ENCODE data around the gene SORCS2.

- TF ChIP-seq CTCF (IDR thresholded peaks at IDR 0.05) (no peak), POLR2A (IDR thresholded peaks at IDR 0.05) (no peak)
Measured at GRCh38 chr4:7411896-7412553, 219.7 kb downstream of the SORCS2 start.

Data from Peyer's patch (tissue), 4 donors.